HG03354 (cell line): ENCODE data around the gene HOXC13.

ENCODE experiments used
- ATAC-seq: cut with Tn5 transposase; IDR thresholded peaks from one replicate; pipeline ENCODE4 v1.9.1; 2021; ENCODE audit warnings: mild to moderate bottlenecking; ENCODE audit not compliant: unreplicated experiment, poor library complexity, severe bottlenecking

The HOXC13 gene

DNA sequence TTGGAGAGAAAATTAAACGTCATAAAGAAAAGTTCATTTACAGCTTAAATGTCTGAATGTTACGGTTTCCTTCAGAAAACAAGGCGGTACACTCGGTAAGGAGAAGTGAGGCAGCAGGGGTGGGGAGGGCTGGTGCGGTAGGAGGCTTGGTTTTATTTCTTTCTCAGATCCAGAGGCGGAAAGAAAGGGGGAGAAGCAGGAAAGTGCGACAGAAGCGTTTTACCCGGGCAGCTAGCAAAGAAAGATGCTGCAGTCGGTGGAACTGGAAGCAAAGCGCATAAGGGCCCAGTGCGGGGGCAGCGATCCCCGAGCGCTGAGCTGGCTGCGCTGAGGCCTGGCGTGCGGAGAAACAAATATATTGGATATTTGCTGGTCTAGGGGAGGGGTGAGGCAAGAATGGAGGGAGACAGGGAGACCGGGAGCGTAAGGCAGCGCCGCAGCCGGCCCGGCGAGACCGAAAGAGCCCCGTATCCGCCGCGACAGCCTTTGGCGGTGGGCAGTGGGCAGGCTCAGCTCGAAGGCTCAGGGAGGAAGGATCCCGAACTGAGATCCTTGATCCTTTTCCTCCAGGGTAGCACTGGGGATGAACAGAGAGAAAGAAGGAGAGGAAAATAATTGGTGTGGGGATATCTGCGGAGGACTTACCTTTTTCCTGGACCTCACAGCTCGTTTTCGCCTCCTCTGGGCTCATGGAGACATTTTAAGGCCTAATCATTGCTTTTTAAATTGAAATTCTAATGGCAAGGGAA lies 27.9 kb downstream of the HOXC13 start:
- no peak for ATAC-seq

DNA sequence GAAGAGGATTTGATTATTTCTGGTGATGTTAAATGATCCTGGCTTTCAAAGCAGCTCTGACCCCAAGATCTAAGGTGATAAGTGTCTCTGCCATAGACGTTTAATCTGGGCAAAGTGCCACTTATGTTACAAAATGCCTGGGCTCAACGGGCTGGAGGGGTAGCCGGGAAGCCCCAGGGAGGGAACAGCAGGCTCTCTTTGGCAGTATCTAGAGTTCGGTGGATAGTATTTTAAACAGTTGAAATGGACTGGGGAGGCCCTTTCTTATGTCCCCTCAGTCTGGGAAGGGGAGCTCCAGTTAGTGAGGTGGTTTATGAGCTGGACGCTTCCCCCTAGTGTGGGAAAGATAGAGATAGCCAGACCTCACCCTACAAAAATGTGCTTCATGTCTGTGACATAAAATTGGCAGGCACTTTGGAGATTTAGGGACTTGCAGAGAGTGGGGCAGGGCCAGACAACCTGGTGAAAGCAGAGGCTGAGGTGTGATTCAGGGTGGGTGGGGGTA lies 28.8 kb downstream of the HOXC13 start:
- ATAC-seq, result no peak

DNA sequence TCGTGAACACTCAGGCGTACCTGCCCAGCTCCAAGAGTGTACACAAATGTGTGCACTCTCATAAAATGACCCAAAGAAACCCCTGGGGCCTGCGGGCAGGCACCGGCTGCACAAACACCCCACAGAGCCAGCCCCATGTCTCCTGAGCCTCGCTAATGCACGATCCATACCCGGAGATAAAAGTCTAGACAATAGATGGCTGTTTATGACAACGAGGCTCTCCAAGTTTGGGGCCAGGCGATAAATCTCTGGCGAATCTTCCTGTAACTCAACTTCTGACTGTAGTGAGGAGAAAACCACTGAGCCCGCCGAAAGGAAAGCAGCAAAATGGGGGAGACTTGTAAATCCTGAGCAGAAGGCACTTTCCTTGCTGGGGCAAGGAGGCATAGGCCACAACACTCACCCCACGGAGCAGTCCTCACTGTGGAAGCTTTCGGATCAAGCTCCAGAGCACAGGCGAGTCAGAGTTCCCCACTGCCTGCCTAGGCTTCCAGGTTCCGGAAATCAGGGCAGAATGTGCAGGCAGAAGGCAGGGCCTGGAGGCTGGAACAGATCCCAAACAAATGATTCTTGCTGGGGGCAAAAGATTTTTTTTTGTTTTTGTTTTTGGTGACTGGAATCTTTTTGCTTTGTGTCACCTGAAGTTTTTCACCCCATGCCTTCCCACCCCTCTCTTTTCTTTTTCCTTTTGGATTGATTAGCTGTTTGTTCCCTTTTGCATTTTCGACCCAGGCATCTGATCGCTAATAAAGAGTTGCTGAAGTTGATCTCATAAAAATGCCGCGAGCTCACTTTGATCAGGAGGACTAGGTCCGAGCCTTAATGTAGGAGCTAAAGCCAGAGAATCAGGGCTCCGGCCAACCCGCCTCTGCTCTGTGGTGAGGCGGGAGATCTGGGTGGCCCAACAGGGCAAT lies 29.8 kb downstream of the HOXC13 start:
- ATAC-seq, result no peak

DNA sequence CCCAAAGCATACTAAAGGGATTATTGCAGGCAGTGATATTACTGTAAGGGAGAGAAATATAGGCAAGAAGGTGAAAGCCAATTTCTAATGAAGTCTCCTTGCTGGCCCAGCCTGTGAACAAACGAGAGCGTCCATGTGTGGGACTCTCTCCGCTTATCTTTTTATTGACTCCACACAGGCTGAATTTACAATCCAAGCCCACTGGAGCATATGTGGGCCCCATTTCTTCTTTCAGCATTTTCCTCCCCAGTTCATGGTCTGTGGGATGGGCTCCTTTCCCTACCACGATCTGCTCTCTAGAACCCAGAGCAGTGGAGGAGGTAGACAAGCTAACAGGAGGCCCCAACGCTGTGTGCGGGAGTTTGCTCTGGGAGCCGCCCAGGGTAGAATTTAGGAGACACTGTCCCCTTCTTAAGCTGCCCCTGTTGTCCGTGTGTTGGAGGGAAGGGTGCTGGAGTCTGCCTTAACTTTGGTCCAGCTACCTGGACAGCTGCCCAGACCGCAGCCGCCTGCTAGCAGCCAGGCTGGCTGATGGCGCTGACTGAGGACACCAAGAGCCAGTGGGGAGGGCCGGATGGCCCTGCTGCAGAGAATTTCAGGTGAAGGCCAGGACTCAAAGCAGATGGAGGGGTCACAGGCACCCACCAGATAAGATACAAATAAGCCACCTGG lies 31.1 kb downstream of the HOXC13 start:
- no peak for ATAC-seq

DNA sequence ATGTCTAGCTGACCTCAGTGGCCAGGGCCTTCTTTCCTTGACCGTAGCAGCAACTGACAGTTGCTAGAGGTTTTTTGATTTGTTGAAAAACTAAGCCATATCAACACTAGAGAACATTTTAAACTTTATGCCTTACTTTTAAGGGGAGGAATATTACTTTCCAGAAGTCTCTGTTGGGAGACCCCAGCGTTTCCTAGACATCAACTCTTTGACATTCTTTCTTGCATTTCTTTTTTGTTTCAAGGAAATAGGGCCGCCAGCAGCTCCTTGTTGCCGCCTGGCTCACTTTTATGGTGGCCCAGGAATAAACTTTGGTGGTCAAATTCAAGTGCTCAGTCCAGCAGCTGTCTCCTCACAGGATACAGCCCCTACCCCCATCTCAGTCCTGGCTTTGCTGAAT lies 31.8 kb downstream of the HOXC13 start:
- ATAC-seq, result no peak

DNA sequence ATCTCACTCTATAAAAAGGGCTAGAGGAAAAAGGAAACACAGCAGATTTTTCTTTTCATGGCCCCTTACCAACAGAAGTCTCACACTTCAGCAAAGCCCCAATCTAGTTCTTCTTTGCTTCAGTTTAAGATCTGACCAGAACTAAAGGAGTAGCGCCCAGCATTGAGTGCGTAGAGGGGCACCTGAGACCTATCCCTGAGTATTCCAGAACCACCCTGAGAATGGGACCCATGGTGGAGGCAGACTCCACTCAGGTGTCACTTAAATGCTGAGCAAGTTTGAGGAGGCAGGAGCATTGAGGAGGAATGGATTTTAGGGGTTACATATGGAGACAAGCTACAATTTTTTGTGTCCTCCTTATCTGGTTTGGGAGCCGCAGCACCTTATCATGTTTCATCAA lies 32.5 kb downstream of the HOXC13 start:
- ATAC-seq, result no peak

DNA sequence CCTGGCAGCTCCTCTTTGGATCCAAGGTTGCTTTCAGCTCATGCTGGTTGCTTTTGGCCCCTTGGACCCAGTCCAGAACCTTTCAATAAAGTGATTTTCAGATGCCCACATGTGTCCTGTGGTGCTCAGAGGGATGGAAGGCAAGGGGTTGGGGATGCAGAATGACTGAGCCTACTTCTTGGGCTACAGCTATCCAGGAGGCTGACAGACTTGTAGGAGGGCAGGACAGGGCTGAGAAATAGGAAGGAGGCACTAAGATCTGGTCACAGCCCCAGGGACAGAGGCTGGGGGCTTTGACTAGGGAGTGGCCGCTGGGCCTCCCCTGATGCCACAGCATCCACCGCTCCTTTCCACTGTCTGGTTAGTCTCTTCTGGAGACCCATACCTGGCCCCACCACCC lies 33.1 kb downstream of the HOXC13 start:
- ATAC-seq, result no peak

DNA sequence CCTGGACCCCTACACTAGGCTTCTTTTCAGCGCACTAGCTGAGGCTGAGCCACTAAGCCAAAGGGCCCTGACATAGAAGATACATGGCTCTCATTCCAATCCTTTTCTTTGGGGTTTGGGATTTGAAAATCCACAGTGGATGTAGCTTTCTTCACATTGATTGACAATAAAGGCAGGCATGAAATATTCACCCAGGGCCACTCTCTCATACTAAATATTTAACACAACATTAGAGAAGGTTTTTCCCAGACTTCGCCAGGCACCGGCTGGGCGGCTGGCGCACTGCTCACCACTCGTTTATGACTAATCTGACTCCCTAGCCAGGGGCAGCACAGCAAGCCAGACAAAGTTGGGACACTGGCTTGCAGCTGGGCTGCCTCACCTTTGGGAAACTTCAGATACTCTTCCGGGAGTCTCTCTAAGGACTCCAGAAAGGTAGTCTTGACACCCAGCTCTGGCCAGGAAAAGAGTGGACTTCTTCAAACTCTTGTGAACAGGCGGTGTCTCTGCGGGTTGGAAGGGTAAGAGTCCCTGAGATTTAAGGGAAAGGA lies 33.6 kb downstream of the HOXC13 start:
- ATAC-seq, result no peak

DNA sequence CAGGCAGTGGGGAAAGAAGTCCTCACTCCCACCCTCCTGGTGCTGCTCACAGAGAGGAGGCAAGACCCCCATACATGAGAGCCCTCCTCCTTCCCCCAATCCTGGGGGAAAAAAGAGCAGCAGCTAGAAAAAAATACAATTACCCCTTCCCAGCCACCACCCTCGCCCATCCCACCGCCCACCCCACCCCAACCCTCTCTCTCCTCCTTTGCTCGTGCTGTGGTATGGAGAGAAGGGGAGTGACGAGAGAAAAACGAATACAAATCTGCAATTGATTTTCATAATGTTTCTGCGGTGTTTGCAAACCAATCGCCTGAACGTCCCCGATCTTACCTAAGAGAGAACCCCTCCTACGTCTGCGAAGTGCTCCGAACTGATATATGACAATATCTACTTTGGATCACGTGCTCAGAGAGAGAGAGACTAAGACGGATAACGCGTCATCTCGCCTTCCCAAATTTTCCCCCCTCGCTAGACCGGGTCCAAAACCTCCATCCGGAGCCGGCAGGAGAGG lies 34.1 kb downstream of the HOXC13 start, which contains the start of gene HOXC11:
Gene HOXC11, plus strand, starts transcription at position 405 of the 514 bp plus-strand sequence. CDS start 116 bp downstream, outside the sequence.
- ATAC-seq, result no peak

DNA sequence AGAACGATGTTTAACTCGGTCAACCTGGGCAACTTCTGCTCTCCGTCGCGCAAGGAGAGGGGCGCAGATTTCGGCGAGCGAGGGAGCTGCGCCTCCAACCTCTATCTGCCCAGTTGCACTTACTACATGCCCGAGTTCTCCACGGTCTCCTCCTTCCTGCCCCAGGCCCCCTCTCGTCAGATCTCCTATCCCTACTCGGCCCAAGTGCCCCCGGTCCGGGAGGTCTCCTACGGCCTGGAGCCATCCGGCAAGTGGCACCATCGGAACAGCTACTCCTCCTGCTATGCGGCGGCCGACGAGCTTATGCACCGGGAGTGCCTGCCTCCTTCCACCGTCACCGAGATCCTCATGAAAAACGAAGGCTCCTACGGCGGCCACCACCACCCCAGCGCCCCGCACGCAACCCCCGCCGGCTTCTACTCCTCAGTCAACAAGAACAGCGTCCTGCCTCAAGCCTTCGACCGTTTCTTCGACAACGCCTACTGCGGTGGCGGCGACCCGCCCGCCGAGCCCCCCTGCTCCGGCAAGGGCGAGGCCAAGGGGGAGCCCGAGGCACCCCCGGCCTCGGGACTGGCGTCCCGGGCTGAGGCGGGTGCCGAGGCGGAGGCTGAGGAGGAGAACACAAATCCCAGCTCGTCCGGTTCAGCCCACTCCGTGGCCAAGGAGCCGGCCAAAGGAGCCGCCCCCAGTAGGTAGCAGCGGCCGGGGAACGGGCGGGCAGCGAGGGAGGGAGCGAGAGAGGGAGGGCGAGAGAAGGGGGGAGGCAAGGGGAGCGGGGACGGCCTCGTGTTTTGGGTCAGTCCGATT lies 34.8 kb downstream of the HOXC13 start:
- no peak for ATAC-seq

DNA sequence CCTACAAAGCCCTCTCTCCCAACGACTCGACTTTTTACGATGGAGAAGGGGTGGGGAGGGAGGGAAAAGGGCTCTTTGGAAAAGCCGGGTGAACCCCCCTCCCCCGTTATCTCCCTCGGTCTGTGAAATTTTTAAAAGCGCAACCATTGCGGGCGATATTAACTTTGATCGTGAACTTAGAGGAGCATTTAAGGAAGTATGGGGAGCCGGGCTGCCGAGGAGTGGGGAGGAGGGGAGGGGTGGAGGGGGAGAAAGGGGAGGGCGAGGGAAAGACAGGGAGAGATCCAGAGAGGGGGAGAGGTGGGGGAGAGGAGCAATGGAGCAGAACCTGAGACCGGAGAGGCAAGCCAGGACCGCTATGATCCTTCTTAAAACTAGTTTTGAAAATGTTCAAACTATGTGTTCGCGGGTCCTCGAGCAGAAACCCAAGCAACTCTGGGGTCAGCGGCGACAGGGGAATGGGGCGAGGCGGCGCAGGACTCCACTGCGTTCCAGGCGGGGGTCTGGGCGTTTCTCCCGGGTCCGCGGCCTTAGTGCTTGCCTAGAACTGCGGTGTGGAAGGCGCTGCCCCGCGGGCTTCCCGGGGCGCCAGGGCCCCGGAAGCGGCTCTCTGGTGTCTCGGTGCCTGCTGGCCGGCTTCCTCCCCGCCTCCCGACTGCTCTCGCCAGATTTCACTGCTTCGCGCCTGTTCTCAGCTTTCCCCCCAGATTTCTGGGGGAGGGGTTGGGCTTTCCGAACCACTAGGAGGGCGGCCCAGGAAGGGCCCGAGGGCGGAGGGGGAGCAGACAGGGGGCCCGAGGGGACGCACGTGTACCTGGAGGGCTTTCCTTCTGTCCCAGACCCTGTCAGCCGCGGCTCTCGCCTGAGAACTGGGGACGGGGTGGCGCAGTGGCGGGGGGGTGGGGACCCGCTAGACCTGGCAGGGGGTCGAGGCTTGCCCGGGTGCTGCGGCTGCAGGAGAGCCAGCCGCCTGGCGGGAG lies 35.7 kb downstream of the HOXC13 start, which contains the start of gene HOTAIR:
Gene HOTAIR, minus strand, starts transcription at position 871 of the 980 bp plus-strand sequence.
- ATAC-seq, result no peak

DNA sequence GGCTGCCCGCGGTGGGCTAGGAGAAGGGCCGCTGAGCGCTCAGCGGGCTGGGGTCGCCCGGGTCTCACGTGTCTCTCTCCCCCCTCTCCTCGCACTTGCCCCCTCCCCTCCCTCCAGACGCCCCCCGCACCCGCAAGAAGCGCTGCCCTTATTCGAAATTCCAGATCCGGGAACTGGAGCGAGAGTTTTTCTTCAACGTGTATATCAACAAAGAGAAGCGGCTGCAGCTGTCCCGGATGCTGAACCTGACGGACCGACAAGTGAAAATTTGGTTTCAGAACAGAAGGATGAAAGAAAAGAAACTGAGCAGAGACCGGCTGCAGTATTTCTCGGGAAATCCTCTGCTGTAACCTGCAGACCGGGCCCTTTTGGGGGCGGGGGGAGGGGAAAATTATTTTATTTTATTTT lies 36.4 kb downstream of the HOXC13 start:
- no peak for ATAC-seq

DNA sequence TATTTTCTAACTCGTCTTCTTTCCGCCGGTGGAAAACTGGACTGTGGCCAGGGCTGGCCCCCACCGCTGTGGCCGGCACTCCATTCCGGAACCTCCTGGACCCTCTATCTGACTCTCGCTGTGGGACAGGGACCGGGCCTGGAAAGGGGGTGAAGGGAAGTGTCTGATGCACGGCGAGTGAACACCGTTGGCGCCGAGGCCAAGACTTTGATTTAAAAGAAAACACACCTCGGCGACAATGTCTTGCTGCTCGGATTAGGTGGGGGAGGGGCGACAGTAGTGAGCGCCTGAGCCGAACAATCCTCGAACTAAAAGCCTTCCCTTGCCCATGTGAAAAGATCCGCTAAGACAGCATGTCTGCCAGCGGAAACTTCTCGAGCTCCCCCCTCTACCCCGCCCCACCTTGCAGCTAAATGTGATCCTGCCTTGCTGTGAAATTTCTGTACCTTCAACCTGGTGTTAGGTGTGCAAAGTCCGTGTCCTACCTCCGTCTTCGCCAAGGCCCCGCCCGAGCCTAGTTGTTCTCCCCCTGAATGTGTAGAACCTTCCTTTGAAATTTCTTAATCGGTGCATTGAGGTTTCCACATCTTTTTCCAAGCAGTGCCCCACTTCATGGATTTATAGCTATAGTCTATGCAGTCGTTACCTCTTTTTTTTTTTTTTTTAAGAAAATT lies 37.0 kb downstream of the HOXC13 start:
- ATAC-seq, result no peak

DNA sequence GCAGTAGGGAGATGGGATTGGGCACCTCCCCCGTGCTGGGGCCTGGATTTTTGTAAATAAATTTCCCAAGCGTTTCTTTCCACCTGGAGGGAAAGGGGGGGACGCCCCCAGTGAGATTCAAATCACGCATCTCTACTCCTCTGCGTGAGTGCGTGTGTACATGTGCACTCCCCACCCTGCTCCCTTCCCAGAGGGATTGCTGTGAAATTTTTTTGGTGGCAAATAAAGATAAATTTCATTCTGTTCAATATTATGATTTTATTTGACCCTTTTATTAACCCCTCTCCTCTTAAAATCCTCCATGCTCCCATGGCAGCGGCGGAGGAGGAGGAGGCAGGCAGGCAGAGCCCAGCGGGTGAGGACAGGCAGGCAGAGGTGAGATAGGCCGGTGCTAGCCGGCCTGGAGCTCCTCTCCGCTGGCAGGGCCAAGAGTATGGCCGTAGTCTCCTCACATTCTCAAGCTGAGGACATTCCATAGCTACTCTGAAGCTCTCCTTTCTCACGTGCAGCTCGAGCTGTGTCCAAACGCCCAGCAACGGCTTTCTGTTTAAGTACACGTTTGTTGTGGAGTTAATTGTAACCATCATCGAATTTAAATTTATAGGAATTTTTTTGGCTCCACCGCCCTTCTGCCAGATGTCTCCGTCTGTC lies 37.7 kb downstream of the HOXC13 start:
- ATAC-seq, result no peak

DNA sequence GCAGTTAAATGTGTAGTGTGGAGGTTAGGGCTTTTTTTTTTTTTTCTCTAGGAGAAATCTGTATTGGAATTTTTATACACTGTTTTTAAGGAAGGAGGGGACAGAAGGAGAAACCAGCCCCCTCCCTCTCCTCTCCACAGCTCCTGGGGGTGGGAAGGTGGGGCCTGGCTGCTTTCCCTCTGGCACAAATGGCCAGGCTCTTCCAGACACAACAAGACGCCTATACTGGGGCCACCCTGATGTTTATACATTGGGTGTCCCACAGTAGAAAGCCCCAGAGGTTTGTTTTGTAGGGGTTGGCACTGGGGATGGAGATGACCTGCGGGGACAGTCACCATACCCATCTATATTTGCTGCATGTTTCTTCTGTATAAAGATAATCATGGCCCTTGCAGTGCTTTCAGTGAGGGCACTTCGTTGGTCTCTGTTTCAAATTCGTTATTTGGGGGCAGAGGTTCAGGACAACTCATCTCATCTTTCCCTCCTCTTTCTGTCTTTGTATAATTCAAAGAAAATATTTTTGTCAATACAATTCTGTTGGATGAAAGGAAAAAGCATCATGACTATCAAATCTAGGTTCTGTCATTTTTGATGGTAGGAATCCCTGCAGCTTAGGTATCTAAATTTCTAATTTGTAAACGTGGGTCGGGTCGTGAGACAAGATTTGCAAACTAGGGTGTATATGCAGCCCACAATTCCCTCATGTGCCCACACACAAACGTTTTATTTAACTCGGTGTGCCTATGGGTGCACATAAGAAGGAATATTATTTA lies 38.4 kb downstream of the HOXC13 start:
- no peak for ATAC-seq
